NCI-H2171 (cell line): ENCODE data around the gene DOLK.
"Not testable (repeated sequence)": the region's sequence is repeated elsewhere in the genome, so short reads cannot be mapped to it uniquely, and the experiment has no call there.

Source experiments
- DNase-seq: peaks from one replicate; lab custom pipeline; 2025; lab: John Stamatoyannopoulos, UW

The DOLK gene

GRCh38 chr9:128947527-128948301 is at the start of gene DOLK, which contains the start of gene NUP188:
DOLK (minus strand) TSS chr9:128947603; CDS start chr9:128947303, 300 bp downstream.
NUP188 (plus strand) TSS chr9:128947699; CDS start chr9:128947720, 21 bp downstream.
- peak; percentile 99 for DNase-seq

- no peak for DNase-seq
Measured at GRCh38 chr9:128995791-128996190, 48.4 kb upstream of the DOLK start.

GRCh38 chr9:128992995-128993394 is 45.6 kb upstream of the DOLK start:
- no peak for DNase-seq

GRCh38 chr9:128987805-128988204 is 40.4 kb upstream of the DOLK start:
- DNase-seq: no peak

- no peak for DNase-seq
Measured at GRCh38 chr9:128986671-128987070, 39.3 kb upstream of the DOLK start.

- no peak for DNase-seq
Measured at GRCh38 chr9:128983536-128983935, 36.1 kb upstream of the DOLK start.

- no peak for DNase-seq
Measured at GRCh38 chr9:128979111-128979510, 31.7 kb upstream of the DOLK start.

GRCh38 chr9:128972956-128973355 is 25.6 kb upstream of the DOLK start:
- DNase-seq: no peak

GRCh38 chr9:128969491-128969890 is 22.1 kb upstream of the DOLK start:
- no peak for DNase-seq

GRCh38 chr9:128961403-128961802 is 14.0 kb upstream of the DOLK start:
- not testable (repeated sequence) for DNase-seq

GRCh38 chr9:128947277-128947526 is 201 bp downstream of the DOLK start:
- no peak for DNase-seq

- DNase-seq: no peak
Measured at GRCh38 chr9:128946571-128947276, 679 bp downstream of the DOLK start.

GRCh38 chr9:128945798-128946501 is 1.5 kb downstream of the DOLK start:
- no peak for DNase-seq

- DNase-seq: not testable (repeated sequence)
Measured at GRCh38 chr9:128944966-128945365, 2.4 kb downstream of the DOLK start.

- no peak for DNase-seq
Measured at GRCh38 chr9:128943832-128944620, 3.4 kb downstream of the DOLK start.

- no peak for DNase-seq
Measured at GRCh38 chr9:128940946-128941755, 6.3 kb downstream of the DOLK start.

- DNase-seq: no peak
Measured at GRCh38 chr9:128940271-128940921, 7.0 kb downstream of the DOLK start.

- DNase-seq: no peak
Measured at GRCh38 chr9:128937310-128938165, 9.9 kb downstream of the DOLK start.

- no peak for DNase-seq
Measured at GRCh38 chr9:128936171-128936865, 11.1 kb downstream of the DOLK start.
